CD4-positive, alpha-beta T cell (primary cell): ENCODE measurements around the gene GSTT4. TPM values are rescaled to one million over a fixed set of nuclear protein-coding genes. Genes with fewer than 3 reads are reported as not detected.

Experiments
- ATAC-seq: fragments of 200-7000 bp; cut with Tn5 transposase; one replicate; pipeline ENCODE4 v1.10.0; 2022; ENCODE audit warnings: mild to moderate bottlenecking; ENCODE audit not compliant: poor library complexity
- CTCF ChIA-PET: fragments of 350-600 bp; sonication (Branson Sonifier 250); formaldehyde crosslinking; loops from one replicate; lab custom pipeline; 2021; ENCODE audit warnings: antibody characterized with exemption, inconsistent platforms; lab: Charles Lee
- POLR2A ChIA-PET: fragments of 350-600 bp; sonication (Branson Sonifier 250); formaldehyde crosslinking; loops from one replicate; lab custom pipeline; 2021; ENCODE audit warnings: antibody characterized with exemption, inconsistent platforms; lab: Charles Lee
- DNase-seq, 14 experiments: peaks; one replicate each; pipeline ENCODE4 v3.0.0-alpha.2; 2013 to 2020; ENCODE audit warnings: mixed read lengths in 2 of 14
- H3K27ac ChIP-seq, 2 donors: one replicate each; pipeline versions ENCODE4 v1.5.1 to v1.7.0; 2013; ENCODE audit warnings: low read length in 2 of 2, low read depth in 1 of 2, mild to moderate bottlenecking in 1 of 2
- H3K27me3 ChIP-seq, 2 experiments: 1 replicate in 1 of 2; 2 replicates in 1 of 2; pipeline versions ENCODE4 v1.6.1 to v1.7.0; 2013; ENCODE audit warnings: low read length in 2 of 2, control low read depth in 1 of 2, mild to moderate bottlenecking in 1 of 2, moderate library complexity in 1 of 2; ENCODE audit not compliant: insufficient read depth in 2 of 2, control insufficient read depth in 1 of 2
- H3K36me3 ChIP-seq: one replicate; pipeline ENCODE4 v1.6.1; 2013; ENCODE audit warnings: low read length, control low read depth; ENCODE audit not compliant: insufficient read depth
- H3K4me1 ChIP-seq: one replicate; pipeline ENCODE4 v1.6.1; 2013; ENCODE audit warnings: low read length, control low read depth; ENCODE audit not compliant: insufficient read depth
- H3K4me3 ChIP-seq: one replicate; pipeline ENCODE4 v1.5.1; 2013; ENCODE audit warnings: mild to moderate bottlenecking, low read length, moderate library complexity
- H3K9me3 ChIP-seq, 2 experiments: 1 replicate in 1 of 2; 2 replicates in 1 of 2; pipeline versions ENCODE4 v1.6.1 to v1.7.0; 2013; ENCODE audit warnings: low read length in 2 of 2, mild to moderate bottlenecking in 2 of 2, control low read depth in 1 of 2, moderate library complexity in 1 of 2; ENCODE audit not compliant: control insufficient read depth in 1 of 2, insufficient read depth in 1 of 2
- H3K27ac Mint-ChIP-seq: one replicate; pipeline ENCODE4 v1.8.0; 2020; ENCODE audit warnings: mixed read lengths
- H3K27me3 Mint-ChIP-seq: one replicate; pipeline ENCODE4 v1.8.0; 2021; ENCODE audit warnings: mixed read lengths
- H3K36me3 Mint-ChIP-seq: one replicate; pipeline ENCODE4 v1.8.0; 2021; ENCODE audit warnings: low read depth, mixed read lengths
- H3K4me1 Mint-ChIP-seq: one replicate; pipeline ENCODE4 v1.8.0; 2021; ENCODE audit warnings: low read depth, mixed read lengths
- H3K4me3 Mint-ChIP-seq: one replicate; pipeline ENCODE4 v1.8.0; 2020; ENCODE audit warnings: mild to moderate bottlenecking, mixed read lengths
- H3K9me3 Mint-ChIP-seq: one replicate; pipeline ENCODE4 v1.8.0; 2020; ENCODE audit warnings: mixed read lengths
- intact Hi-C, 2 experiments: fragments of 100-400 bp; cut with DNase I in 1 of 2; cut with micrococcal nuclease in 1 of 2; formaldehyde crosslinking; loops; one replicate each; pipeline versions ENCODE4 v1.15.1 to v1.9.0; 2023 to 2025; cut with DNase I, micrococcal nuclease
- total RNA-seq, 174 experiments: library from RNA in 2 of 174; stranded (reverse) in 2 of 174; gene quantifications; one replicate each; pipeline ENCODE4 v1.2.3 and lab custom pipeline; 2021 to 2026
- TF ChIP-seq, protein P1 (sequence below): fragments of 200-600 bp; IDR thresholded peaks from one replicate; pipeline ENCODE4 v1.8.0; 2022; ENCODE audit warnings: antibody characterized with exemption, mild to moderate bottlenecking

GSTT4 gene
- total RNA-seq, 2 experiments from 2014 or later = not detected

DNA sequence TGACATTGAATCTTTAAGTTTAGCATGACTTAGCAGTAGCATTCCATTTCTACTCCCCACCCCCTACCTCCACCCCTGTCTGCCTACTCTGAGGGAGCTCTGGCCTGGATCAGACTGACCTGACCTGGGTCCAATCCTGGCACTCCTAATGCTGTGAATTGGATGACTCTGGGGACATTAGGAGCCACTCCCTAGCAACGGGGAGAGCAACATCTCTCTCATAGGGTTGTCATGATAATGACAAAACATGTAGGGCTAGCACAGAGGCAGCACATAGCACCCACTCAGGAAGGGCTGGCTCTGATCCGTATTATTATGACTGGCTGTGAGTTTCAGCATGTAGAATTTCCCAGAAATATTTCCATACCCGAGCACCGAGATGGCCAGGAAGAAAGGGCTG lies 46.3 kb upstream of the GSTT4 start:
- POLR2A ChIA-PET = no interaction called here
- H3K4me1 ChIP-seq = no peaks in the 10 kb centered on the region
- no peaks in the 10 kb centered on the region for H3K27me3 Mint-ChIP-seq
- no peak overlapping the region for H3K4me3 Mint-ChIP-seq
- no peaks in the 10 kb centered on the region for H3K9me3 Mint-ChIP-seq
- TF ChIP-seq, protein P1, sequence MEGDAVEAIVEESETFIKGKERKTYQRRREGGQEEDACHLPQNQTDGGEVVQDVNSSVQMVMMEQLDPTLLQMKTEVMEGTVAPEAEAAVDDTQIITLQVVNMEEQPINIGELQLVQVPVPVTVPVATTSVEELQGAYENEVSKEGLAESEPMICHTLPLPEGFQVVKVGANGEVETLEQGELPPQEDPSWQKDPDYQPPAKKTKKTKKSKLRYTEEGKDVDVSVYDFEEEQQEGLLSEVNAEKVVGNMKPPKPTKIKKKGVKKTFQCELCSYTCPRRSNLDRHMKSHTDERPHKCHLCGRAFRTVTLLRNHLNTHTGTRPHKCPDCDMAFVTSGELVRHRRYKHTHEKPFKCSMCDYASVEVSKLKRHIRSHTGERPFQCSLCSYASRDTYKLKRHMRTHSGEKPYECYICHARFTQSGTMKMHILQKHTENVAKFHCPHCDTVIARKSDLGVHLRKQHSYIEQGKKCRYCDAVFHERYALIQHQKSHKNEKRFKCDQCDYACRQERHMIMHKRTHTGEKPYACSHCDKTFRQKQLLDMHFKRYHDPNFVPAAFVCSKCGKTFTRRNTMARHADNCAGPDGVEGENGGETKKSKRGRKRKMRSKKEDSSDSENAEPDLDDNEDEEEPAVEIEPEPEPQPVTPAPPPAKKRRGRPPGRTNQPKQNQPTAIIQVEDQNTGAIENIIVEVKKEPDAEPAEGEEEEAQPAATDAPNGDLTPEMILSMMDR = no peak
- no peaks in the 10 kb centered on the region for H3K4me1 Mint-ChIP-seq
- intact Hi-C loops = no loop called here
- H3K36me3 ChIP-seq = peaks cover 87% of the 10 kb centered on the region
- H3K4me3 ChIP-seq = no peak overlapping the region
- DNase-seq = no peak
- H3K27me3 ChIP-seq = no peaks in the 10 kb centered on the region
- CTCF ChIA-PET = no interaction called here
- peaks cover 86% of the 10 kb centered on the region for H3K36me3 Mint-ChIP-seq
- no peaks in the 10 kb centered on the region for H3K9me3 ChIP-seq
- no peak for ATAC-seq
- no peak overlapping the region for H3K27ac ChIP-seq
- peak overlapping the region; percentile 12 for H3K27ac Mint-ChIP-seq

DNA sequence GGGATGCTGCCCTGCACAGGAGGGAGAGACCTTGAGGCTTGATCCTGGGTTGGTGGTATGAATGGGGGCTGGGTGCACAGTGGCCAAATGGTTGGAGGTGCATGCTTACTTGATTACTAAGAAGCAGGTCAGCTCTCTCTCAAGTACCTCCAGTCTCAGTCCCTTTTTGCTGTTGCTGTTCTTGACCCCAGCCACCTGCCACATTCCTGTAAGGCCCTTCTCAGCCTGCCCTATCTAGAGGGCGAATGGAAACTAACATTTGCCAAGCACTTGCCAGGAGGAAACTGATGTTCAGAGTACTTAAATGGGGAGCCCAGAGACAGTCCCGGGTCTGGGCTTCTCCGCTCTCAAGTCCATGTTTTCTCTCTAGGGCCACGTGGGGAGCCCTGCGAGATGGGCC lies 45.8 kb upstream of the GSTT4 start:
- Mint-ChIP-seq H3K9me3 (no peaks in the 10 kb centered on the region), H3K36me3 (peaks cover 86% of the 10 kb centered on the region), H3K27me3 (no peaks in the 10 kb centered on the region), H3K4me3 (no peak overlapping the region), H3K4me1 (no peaks in the 10 kb centered on the region), H3K27ac (no peak overlapping the region)
- CTCF ChIA-PET = no interaction called here
- TF ChIP-seq, protein P1 = no peak
- DNase-seq = no peak
- ATAC-seq = no peak
- peaks cover 85% of the 10 kb centered on the region for H3K36me3 ChIP-seq
- H3K4me3 ChIP-seq = no peak overlapping the region
- no peaks in the 10 kb centered on the region for H3K27me3 ChIP-seq
- intact Hi-C loops = no loop called here
- H3K27ac ChIP-seq = no peak overlapping the region
- H3K9me3 ChIP-seq = no peaks in the 10 kb centered on the region
- no peaks in the 10 kb centered on the region for H3K4me1 ChIP-seq
- POLR2A ChIA-PET = no interaction called here

DNA sequence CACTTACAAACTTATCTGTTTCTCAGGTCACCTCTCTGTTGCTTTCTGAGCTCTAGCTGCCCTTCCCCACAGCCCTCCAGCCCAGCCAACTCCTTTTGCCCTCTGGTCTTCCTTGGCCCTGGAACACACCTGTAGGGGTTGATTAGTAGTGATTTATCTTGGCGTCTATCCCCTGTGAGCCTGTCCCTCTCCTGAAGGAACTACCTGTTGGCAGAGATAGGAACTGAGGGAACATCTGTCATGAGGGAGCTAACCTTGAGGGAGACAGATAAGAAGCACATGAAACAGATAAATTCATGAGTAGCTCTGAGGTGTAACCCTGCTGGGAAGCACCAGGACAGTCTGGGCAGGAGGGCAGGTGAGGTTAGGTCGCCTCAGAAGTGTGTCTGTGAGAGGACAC lies 44.7 kb upstream of the GSTT4 start:
- TF ChIP-seq, protein P1 = no peak
- Mint-ChIP-seq H3K4me1 (no peaks in the 10 kb centered on the region), H3K27me3 (no peaks in the 10 kb centered on the region), H3K9me3 (no peaks in the 10 kb centered on the region), H3K27ac (no peak overlapping the region), H3K4me3 (no peak overlapping the region), H3K36me3 (peaks cover 84% of the 10 kb centered on the region)
- Histone ChIP-seq H3K27me3 (no peaks in the 10 kb centered on the region), H3K4me3 (no peak overlapping the region), H3K4me1 (no peaks in the 10 kb centered on the region), H3K9me3 (no peaks in the 10 kb centered on the region), H3K36me3 (peaks cover 82% of the 10 kb centered on the region), H3K27ac (no peak overlapping the region)
- DNase-seq = no peak
- ChIA-PET CTCF (no interaction called here), POLR2A (no interaction called here)
- no peak for ATAC-seq
- intact Hi-C loops = no loop called here
